NCI-H82 (cell line): Measurements from ENCODE around the gene SLC35F1.
"Not testable (repeated sequence)": the region's sequence is repeated elsewhere in the genome, so short reads cannot be mapped to it uniquely, and the experiment has no call there.

Source experiments
- DNase-seq: peaks from one replicate; lab custom pipeline; 2025; lab: John Stamatoyannopoulos, UW

SLC35F1 gene

DNA sequence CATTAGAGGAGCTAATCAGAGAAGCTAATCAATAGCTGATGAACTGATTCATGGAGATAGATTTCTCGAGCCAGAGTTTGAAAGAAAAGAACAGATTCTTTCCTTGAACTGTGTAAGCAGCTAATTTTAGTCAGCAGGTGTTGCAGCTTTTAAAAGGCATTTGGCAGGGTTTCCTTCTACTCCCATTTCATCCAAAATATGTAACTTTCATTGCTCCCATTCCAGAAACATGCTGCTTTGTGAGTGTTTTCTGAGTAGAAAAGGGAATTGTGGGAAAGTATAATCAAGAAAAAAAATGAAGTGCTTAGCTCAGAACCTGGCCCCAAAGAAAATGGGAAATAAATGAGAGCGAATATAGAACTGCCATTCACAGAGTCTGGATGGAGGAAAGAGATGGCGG is 20.8 kb downstream of the SLC35F1 start:
- no peak for DNase-seq

DNA sequence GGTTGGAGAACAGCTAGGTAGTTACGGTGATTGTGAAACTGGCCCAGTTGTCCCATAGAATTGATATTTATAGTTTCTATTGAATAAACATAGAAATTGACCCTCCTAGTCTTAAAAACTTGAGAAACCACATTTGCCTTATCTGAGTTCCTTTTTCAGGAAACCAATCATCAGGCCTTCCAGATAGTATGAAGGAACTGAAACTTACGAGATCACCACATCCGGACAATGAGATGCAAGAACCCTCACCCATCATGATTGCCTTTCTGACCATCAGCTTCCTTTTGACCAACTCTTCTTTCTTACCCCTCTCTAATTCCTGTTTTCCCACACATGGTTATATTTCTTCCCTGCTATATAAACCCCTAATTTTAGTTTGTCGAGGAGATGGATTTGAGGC is 21.8 kb downstream of the SLC35F1 start:
- no peak for DNase-seq

DNA sequence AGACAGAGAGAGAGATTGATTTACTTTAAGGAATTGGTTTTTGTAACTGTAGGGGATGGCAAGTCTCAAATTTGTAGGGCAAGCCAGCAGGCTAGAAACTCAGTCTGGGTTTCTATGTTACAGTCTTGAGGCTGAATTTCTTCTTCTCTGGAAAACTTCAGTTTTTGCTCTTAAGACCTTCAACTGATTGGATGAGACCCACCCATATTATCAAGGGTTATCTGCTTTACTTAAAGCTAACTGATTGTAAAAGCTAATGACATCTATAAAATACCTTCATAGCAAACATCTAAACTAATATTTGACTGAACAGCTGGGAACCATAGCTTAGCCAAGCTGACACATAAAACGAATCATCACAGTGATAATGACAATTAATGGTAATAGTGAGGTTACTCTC is 22.4 kb downstream of the SLC35F1 start:
- DNase-seq: no peak

DNA sequence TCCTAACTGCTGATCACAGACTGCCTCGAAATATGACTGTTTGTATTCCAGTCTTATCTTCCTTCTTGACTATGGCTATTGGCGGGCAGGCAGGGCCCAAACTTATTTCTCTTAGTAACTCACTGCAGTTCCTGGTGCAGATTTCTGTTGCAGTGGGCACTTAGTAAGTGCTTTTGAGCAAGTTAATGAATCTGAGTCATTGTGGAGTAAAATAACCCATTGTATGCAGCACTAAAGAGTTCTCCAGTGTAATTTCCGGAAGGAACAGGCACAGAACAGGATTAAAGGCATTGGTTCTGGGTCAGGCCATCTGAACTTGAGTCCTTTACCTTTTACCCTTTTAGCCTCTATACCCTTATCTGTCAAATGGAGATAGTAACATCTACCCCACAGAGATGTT is 23.6 kb downstream of the SLC35F1 start:
- DNase-seq: no peak

DNA sequence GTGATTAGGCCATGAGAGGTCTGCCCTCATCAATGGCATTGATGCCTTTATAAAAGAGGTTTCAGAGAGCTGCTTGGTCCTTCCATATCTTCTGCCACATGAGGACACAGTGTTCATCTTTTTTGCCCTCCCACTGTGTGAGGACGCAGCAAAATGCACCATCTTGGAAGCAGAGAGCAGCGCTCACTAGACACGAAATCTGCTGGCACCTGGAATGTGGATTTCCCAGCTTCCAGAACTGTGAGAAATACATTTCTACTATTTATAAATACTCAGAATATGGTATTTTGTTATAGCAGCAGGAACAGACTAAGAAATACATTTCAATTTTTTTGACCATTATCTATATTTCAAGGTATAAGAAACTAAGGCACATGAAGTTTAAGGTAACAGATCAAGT is 24.9 kb downstream of the SLC35F1 start:
- no peak for DNase-seq

DNA sequence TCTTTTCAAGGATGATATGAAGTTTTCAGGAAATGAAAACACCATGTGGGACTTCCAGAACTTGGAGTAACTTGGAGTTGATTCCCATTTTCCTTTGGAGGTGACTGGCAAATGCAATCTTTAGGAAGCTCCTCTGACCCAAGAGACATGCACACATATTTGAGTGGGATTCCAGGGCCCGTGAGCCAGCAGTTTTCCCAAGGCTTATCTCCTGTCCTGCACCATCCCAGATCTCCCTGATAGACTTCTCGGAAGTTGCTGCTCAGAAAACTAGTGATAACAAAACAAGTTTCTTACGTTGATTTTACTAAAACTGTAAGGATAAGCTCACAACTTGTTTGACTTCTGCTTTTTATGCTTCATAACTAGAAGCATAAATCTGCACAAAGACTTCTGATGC is 25.6 kb downstream of the SLC35F1 start:
- DNase-seq: no peak

DNA sequence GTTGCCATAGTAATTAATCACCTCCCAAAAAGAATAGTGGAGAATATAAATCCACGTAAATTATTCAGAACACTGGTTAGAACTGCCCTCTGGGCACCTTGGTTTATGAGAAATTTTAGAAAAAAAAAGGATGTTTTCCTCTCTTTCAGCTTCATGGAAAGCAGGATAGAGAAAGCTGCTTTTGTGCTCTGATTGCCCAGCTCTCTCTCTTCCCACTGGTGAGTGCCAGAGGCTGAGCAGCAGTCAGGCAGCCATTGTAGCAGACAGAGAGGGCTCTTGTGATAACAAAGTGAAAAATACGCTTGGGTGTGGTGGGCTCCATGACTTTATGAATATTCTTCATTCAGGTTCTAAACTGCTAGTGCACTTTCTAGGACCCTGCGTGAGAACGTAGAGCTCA is 26.4 kb downstream of the SLC35F1 start:
- DNase-seq: no peak

DNA sequence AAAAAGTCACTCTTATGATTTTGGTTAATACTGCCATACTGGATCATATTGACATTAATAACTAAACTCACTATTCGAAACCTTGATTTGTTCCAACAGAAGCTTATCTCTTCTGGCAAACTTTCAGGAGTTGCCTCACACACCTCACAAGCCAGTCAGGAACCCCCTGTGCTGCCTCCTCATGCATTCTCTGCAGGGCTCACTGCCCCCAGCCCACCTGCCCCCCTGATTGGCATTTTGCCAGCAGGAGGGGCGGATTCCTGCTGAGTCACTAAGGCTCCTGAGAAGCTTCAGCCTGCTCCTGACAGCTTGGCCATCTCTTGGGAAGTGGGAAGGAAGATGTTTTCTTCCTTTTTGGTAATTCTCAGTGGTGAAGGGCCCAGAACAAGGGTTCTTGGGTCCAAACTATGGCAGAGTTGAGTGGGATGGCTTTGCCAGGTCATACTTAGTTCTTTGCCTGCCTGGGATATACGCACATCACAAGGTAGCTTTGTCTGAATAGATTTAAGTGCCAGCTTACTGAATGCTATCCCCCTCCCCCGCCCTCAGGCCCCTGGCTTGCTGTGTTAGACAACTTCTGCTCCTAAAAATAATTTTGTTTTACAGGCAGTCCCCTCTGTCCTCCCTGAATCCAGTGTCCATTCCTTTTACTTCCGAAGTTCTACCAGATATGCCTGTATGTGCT is 31.4 kb downstream of the SLC35F1 start:
- peak; percentile 34 for DNase-seq

DNA sequence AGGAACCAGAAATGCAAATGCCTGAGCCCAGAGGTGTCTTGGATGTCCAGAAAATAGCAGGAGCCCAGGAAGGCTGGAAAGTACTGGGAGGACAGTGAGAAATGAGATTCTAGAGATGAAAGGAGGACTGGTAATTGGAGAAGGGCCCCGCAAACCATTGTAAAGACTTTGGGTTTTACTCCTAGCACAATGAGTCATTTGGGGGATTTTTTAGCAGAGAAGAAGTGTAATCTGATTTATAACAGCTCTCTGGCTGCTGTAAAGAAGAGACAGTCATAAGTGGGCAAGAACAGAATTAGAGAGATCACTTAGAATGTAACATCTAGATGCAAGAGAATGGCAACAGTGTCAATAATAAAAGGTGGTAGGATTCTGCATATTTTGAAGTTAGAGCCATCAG is 40.2 kb downstream of the SLC35F1 start:
- DNase-seq: no peak

DNA sequence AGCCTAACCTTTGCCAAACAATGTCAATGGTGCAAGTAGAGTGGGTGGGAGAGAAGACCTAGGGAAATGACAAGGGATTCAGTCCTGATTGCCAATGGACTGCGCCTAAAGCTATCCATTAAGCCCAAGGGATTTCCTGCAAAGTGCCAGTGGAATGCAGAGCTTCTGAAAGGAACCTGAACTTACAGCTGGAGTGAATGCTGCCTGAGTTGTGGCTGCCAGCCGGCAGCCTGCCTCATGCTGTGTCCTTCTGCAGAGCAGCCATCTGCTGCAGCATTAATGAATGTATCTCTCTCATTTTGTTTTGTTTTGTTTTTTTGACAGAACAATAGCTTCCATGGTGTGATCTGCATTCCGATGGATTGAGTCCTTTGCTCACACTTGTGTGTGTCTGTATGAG is 44.7 kb downstream of the SLC35F1 start:
- peak; percentile 6 for DNase-seq

DNA sequence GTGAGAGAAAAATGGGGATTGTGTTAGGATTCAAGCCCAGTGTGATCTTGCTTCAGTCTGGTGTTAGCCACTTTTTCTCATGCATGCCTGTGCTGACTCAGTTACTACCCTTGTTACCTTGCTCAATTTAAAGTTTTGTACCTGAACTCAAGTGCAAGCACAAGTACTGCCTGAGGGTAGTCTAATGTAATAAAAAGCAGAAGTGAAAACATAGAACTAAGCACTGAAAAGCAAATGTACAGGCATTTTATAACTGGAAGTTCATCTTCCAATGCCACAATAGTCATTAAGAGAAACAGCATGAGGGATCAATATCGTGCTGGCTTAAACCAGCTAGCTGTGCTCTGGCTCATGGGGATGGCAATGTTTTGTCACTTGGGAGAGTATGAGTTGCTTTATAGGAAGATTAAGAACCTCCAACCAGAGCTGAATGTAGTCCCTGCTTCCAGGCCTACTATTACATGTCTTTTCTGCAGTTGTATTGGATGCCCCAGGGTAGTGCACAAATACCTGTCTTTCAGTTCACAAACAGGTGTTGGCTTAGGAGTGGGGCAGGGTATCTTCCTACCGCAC is 48.7 kb downstream of the SLC35F1 start:
- no peak for DNase-seq

DNA sequence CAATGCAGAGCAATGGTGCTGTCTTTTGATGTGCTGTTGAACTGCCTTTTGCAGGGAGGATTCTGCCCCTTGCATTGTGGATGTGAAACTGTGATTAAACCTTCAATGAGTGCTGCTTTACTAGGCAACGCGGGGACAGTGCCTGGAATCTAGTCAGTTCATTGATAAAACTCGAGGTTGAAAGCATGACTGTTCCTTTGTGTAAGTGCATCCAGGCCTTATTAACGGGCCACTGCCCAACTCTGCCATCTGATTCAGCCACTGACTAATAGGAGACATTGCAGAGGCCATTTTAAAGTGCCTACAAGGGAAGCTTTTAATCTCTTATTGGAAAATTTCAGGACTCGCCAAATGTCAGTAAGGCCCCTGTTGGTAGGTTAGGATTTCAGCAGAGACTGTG is 49.3 kb downstream of the SLC35F1 start:
- no peak for DNase-seq

DNA sequence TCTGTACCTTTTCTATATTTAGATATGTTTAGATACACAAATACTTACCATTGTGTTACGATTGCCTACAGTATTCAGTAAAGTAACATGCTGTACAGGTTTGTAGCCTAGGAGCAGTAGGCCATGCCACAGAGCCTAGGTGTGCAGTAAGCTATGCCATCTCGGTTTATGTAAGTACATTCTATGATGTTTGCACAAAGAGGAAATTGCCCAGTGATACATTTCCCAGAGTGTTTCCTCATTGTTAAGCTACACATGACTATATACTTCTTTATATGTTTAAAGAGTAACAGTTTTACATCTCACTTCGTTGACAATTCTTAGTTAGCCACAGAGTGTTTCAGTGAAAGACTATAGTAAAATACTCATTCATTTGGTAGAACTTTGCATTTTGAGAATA is 51.5 kb downstream of the SLC35F1 start:
- DNase-seq: no peak

DNA sequence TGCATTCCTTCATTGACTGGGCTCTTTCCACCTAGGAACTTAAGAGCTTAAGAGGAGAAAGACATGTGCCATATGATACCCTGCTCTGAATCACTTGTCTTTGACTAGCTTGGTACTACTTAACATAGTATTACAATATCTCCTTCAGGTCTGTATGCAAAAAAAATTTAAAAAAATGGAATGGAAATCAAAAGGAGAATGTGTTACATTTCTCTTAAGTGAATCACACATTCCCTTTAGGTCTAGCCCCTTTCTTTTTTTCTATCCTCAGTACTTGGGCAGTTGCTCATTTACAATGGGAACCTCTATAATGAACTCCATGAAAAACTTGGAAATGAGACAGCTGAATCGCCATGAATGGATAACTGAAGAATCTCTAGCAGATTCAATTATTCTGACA is 53.8 kb downstream of the SLC35F1 start:
- DNase-seq: no peak

DNA sequence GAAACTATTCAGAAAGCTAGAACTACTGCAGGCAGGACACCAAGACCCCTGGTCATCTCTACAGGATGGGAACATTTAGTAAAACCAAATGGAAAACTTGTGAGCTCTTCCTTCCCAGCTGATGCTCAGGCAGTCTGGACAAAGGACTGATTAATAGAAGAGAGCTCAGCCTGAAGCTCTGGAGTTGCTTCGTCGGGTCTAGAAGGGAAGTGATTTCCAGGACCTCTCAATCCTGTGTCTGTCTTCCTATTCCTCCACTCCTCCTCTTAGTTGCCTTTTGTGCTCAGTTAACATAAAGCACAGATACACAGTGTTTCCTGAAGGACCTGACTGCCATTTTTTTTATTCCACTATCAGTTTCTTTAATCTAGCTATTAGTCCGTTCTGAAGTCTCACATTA is 54.2 kb downstream of the SLC35F1 start:
- DNase-seq: no peak

DNA sequence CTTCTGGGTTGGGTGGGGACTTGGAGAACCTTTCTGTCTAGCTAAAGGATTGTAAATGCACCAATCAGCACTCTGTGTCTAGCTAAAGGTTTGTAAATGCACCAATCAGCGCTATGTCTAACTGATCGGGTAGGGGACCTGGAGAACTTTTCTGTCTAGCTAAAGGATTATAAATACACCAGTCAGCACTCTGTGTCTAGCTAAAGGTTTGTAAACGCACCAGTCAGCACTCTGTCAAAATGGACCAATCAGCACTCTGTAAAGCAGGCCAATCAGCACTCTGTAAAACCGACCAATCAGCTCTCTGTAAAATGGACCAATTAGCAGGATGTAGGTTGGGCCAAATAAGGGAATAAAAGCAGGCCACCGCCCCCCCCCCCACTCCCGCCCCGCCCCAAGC is 58.7 kb downstream of the SLC35F1 start:
- not testable (repeated sequence) for DNase-seq

DNA sequence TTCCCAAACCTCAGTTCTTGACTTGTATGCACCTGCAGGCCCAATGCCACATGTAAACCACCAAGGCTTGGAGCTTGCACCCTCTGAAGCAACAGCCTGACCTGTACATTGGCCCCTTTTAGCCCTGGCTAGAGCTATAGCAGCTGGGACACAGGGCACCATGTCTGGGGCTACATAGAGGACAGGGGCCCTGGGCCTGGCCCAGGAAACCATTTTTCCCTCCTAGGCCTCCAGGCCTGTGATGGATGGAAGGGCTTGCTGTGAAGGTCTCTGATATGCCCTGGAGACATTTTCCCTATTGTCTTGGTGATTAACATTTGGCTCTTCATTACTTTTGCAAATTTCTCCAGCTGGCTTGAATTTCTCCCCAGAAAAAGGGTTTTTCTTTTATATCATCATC is 64.6 kb downstream of the SLC35F1 start:
- no peak for DNase-seq

DNA sequence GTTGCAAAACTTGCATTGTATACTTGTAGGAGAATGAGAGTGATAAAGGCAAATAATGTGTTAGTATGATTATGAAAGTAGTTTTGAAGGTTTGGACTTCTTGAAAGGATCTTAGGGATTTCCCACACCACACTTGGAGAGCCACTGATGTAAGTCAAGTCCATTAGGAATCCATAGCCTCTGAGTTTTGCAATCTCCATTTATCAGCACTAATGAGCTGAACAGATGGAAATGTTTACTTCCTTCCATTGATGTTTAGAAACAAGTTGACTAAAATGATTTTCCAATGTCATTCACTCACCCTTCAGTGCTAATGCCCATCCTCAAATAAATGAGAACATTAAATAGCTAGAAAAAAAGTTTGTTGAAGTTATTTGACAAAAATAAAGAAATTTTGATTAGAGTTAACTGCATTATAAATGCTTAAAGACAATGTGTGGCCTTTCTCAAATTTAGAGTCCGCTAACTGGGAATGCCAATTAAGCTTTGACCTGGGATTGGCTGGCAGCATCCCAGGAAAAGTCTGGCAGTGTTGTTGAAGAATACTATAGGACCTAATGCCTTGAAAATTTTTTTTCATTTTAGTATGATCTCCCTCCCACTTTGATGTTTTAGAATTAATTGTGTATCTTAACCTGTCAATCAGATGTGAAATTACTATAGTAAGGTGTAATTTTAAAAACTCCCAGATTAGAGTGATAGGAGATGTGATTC is 68.0 kb downstream of the SLC35F1 start:
- DNase-seq: no peak

DNA sequence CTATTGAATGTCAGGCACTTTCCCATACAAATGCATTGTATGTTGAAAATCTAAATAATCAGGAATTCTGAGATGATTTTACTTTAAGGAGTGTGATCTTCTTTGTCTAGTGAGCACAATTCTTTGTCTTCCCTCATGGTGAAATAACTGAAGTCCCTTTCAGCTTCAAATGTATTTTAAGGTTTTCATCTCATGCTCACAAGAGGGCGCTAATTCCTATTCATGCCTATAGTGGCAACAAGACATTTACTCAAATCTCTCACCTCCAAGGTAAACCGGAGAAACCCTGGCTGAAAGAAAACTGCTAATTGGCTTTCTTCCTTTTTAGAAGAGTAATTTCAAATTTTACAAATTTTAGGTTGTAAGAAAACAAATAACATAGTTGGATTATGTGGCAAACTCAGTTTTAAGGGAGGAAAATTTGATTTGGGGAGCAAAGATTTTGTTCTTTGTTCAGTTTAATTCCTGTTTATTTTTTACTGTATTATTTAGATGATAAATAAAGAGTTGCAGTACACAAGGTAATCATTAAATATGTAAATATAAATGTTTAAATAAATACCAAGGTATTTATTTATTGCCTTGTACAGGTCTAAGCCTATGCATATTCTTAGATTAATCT is 69.1 kb downstream of the SLC35F1 start:
- DNase-seq: peak; percentile 82

DNA sequence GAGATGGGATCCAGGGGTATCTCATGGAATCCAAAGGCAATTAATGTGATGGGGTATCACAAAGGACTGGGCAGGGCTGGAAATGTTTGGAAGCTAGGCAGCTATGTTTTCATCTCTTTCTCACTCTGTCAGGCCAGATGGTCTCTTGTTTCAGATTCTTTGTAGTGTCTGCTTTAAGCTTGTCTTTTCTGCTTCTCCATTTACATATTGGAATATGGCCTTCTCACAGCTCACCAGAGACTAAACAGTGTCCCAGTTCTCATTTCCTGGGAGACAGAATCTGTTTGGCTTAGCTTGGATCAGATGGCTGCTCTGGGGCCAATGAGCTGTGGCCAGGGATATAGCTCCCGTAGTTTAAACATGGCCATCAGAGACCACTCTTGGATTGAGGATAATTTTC is 78.9 kb downstream of the SLC35F1 start:
- no peak for DNase-seq

DNA sequence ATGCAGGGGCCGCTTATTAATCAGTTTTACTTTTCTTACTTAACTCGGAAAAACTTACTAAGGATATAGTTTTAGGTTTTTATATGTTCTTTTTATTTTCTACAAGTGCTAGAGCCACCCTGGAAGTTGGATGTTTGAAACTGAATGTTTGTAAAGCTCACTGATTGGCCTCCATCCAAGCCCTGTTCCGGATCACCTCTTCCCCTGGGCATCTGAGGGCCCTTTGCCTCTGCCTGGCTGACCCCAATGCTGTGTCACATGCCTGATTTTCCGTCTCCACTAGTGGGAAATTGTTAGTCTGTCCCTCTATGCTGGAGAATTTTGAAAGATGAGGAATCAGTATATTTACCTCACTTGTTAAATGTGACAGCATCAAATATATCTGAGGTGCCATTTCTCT is 79.3 kb downstream of the SLC35F1 start:
- DNase-seq: no peak

DNA sequence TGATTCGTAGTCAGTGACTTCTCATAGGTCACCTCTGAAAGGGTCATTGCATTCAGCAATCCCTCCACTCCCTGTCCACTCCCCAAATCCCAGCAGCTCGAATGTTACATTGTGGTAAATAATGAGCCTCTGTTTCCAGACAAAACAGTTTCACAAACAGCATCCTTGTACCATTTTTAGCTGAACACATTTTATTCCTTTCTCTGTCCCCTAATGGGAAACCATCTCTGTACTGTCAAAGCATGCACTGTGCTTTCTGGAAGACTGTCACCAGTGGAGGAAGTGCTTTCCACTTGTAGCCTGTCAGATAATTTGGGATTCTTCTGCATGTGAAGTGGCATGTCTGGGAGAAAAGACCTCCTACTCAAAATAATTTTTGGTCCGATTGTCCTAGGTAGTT is 82.0 kb downstream of the SLC35F1 start:
- DNase-seq: no peak

DNA sequence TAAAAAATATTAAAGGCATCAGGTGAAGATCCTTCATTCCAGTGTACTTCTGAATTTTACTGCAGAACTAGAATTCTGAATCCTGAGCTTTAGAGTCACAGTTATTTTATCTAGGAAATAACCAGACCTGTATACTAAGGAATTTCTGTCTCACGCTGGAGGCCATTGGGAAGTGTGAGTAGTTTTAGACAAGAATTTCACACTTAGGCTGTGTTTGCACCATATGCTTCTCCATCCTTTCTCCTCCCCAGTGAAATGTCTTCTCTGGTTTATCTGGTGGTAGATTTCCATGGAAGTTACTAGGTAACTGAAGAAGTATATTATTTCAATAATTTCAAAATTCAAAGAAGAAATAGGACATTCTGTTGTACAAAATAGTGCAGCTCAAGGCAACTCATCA is 83.1 kb downstream of the SLC35F1 start:
- DNase-seq: no peak
